GM12878 (cell line): ENCODE results near the gene USH2A. TPM values are rescaled to one million over a fixed set of nuclear protein-coding genes. Genes with fewer than 3 reads are reported as not detected.

Experiments
- ATAC-seq: fragments of 200-7000 bp; cut with Tn5 transposase; 3 replicates; pipeline ENCODE4 v1.9.1; 2020; ENCODE audit warnings: mild to moderate bottlenecking, moderate library complexity
- BruUV-seq: library from RNA; stranded (reverse); fragments of 400-500 nt; replicated peaks from 2 replicates; lab custom pipeline; 2021; lab: Mats Ljungman, UMichigan
- CTCF ChIA-PET: fragments of 300-600 bp; sonication (Branson Sonifier 250); formaldehyde crosslinking; extraction: SDS; loops from one replicate; lab custom pipeline; 2021; ENCODE audit warnings: inconsistent platforms; lab: Yijun Ruan, JAX
- POLR2A ChIA-PET: fragments of 350-600 bp; formaldehyde crosslinking; extraction: SDS; loops from one replicate; lab custom pipeline; 2021; ENCODE audit warnings: inconsistent platforms; lab: Charles Lee
- RAD21 ChIA-PET: fragments of 300-600 bp; sonication (Branson Sonifier 250); formaldehyde crosslinking; loops from one replicate; lab custom pipeline; 2023; ENCODE audit warnings: antibody characterized with exemption; ENCODE audit not compliant: unreplicated experiment; lab: Charles Lee
- SMC1A ChIA-PET: fragments of 300-600 bp; sonication (Branson Sonifier 250); formaldehyde crosslinking; loops from one replicate; lab custom pipeline; 2023; ENCODE audit not compliant: unreplicated experiment, uncharacterized antibody; lab: Charles Lee
- DNase-seq: peaks from one replicate; pipeline ENCODE4 v3.0.0-alpha.2; 2011; ENCODE audit warnings: low read depth, low spot score
- FAIRE-seq: peaks from 3 replicates; lab custom pipeline; 2011; peaks lifted over from hg19 to GRCh38; lab: Jason Lieb, UNC
- H2AFZ ChIP-seq: 2 replicates; pipeline ENCODE4 v1.6.0; 2011; ENCODE audit warnings: low read depth, low read length, control low read depth; ENCODE audit not compliant: control insufficient read depth
- H3K27ac ChIP-seq: 2 replicates; pipeline ENCODE4 v1.5.1; 2011; ENCODE audit warnings: control low read depth; ENCODE audit not compliant: control insufficient read depth, insufficient read depth
- H3K27me3 ChIP-seq, 2 experiments: replicated peaks in 1 of 2; 2 replicates each; pipeline versions ENCODE4 v1.6.0 to v1.6.1; 2011; ENCODE audit warnings: low read length in 1 of 2; ENCODE audit not compliant: control insufficient read depth in 2 of 2, insufficient read depth in 2 of 2
- H3K36me3 ChIP-seq, 2 experiments: 2 replicates each; pipeline ENCODE4 v1.5.1; 2011; ENCODE audit warnings: low read length in 1 of 2; ENCODE audit not compliant: control insufficient read depth in 2 of 2, insufficient read depth in 2 of 2
- H3K4me1 ChIP-seq: 2 replicates; pipeline ENCODE4 v1.6.1; 2011; ENCODE audit warnings: mild to moderate bottlenecking, low read length, moderate library complexity, mixed read lengths; ENCODE audit not compliant: control insufficient read depth, insufficient read depth
- H3K4me2 ChIP-seq: 2 replicates; pipeline ENCODE4 v1.6.0; 2011; ENCODE audit warnings: control low read depth; ENCODE audit not compliant: control insufficient read depth, insufficient read depth
- H3K4me3 ChIP-seq: fragments of 200-600 bp; sonication (generic); 2 replicates; pipeline ENCODE4 v1.5.1; 2016
- H3K79me2 ChIP-seq: 2 replicates; pipeline ENCODE4 v1.6.0; 2011; ENCODE audit warnings: low read length; ENCODE audit not compliant: control insufficient read depth, insufficient read depth
- H3K9ac ChIP-seq: 2 replicates; pipeline ENCODE4 v1.8.0; 2011; ENCODE audit warnings: low read length, control low read depth, mixed read lengths; ENCODE audit not compliant: control insufficient read depth, insufficient read depth
- H3K9me3 ChIP-seq: replicated peaks from 3 replicates; pipeline ENCODE4 v1.5.1; 2011; ENCODE audit warnings: mild to moderate bottlenecking, low read length; ENCODE audit not compliant: control insufficient read depth, insufficient read depth
- H4K20me1 ChIP-seq: 2 replicates; pipeline ENCODE4 v1.6.0; 2011; ENCODE audit not compliant: control insufficient read depth, insufficient read depth
- CBX5 ChIP-seq: sonication (generic); IDR thresholded peaks from 2 replicates; pipeline ENCODE4 v1.6.1; 2016; ENCODE audit warnings: low read depth, moderate library complexity, mild to moderate bottlenecking, inconsistent platforms
- CEBPB ChIP-seq, 2 experiments: fragments of 150-350 bp in 1 of 2; IDR thresholded peaks; 2 replicates each; pipeline ENCODE4 v1.6.1; 2012 to 2014; ENCODE audit warnings: low read depth in 2 of 2, low read length in 2 of 2, borderline replicate concordance in 1 of 2, inconsistent platforms in 1 of 2
- CREB1 ChIP-seq: IDR thresholded peaks from 2 replicates; pipeline ENCODE4 v1.6.1; 2012; ENCODE audit warnings: low read depth, mild to moderate bottlenecking, inconsistent platforms
- EGR1 ChIP-seq, 2 experiments: IDR thresholded peaks; 1 replicate in 1 of 2; 2 replicates in 1 of 2; pipeline ENCODE4 v1.6.1; 2011 to 2012; ENCODE audit warnings: low read depth in 2 of 2, low read length in 2 of 2, borderline replicate concordance in 1 of 2, mild to moderate bottlenecking in 1 of 2, moderate library complexity in 1 of 2
- GATAD2B ChIP-seq: fragments of 450-650 bp; conservative IDR thresholded peaks from 2 replicates; pipeline ENCODE4 v1.6.1; 2017; ENCODE audit warnings: low read depth, mild to moderate bottlenecking, moderate library complexity
- HDGF ChIP-seq: fragments of 450-650 bp; IDR thresholded peaks from 2 replicates; pipeline ENCODE4 v1.6.1; 2016; ENCODE audit warnings: antibody characterized with exemption
- SMARCA5 ChIP-seq: fragments of 450-650 bp; IDR thresholded peaks from 2 replicates; pipeline ENCODE4 v1.6.1; 2017; ENCODE audit warnings: mild to moderate bottlenecking
- SRF ChIP-seq, 2 experiments: IDR thresholded peaks; 2 replicates each; pipeline ENCODE4 v1.6.1; 2011; ENCODE audit warnings: low read depth in 2 of 2, low read length in 2 of 2, mild to moderate bottlenecking in 1 of 2, moderate library complexity in 1 of 2
- SUZ12 ChIP-seq: fragments of 200-600 bp; sonication (generic); IDR thresholded peaks from one replicate; pipeline ENCODE4 v1.6.1; 2018; ENCODE audit warnings: antibody characterized with exemption, mild to moderate bottlenecking; ENCODE audit not compliant: unreplicated experiment
- WRNIP1 ChIP-seq: IDR thresholded peaks from 2 replicates; pipeline ENCODE4 v1.6.1; 2011; ENCODE audit warnings: low read depth, low read length, improper control_type of control experiment, borderline replicate concordance
- ZBTB4 ChIP-seq: fragments of 450-650 bp; formaldehyde crosslinking; IDR thresholded peaks from 2 replicates; pipeline ENCODE4 v1.4.0; 2022; ENCODE audit warnings: mild to moderate bottlenecking, moderate library complexity
- WGBS: methylation state at CpG from one replicate; pipeline ENCODE4 v1.1.6; 2016; ENCODE audit warnings: low lambda C conversion rate; ENCODE audit not compliant: insufficient replicate concordance, insufficient coverage; ENCODE audit errors: missing lambda C conversion rate; 5-methylcytosine and 5-hydroxymethylcytosine counted together
- in situ Hi-C: fragments of 300-500 bp; cut with MboI; formaldehyde crosslinking; loops from 9 replicates; pipeline ENCODE4 v1.14.3; 2018; ENCODE audit warnings: mixed read lengths
- intact Hi-C: fragments of 100-400 bp; cut with micrococcal nuclease; formaldehyde crosslinking; loops from one replicate; pipeline ENCODE4 v1.14.2; 2022; ENCODE audit not compliant: unreplicated experiment
- polyA plus RNA-seq, 11 experiments: library from polyadenylated mRNA; depleted of rRNA in 4 of 11; unstranded in 6 of 11; stranded (reverse) in 5 of 11; fragments of >200 nt; fragmentation: Nextera tagmentation in 4 of 11; fragmentation: Illumina TruSeq in 1 of 11; extraction: Ambion mirVana in 4 of 11; extraction: Trizol in 1 of 11; gene quantifications; 1 replicate in 1 of 11; 2 replicates in 10 of 11; pipeline versions ENCODE4 v1.2.1 to v1.2.3, GENCODE V29; 2011 to 2016; ENCODE audit warnings: inconsistent platforms in 2 of 11, missing spikeins in 2 of 11, low read depth in 1 of 11
- total RNA-seq, 4 experiments: library from RNA; depleted of rRNA in 3 of 4; stranded (reverse); fragments of >200 nt in 3 of 4; fragmentation: Illumina TruSeq in 1 of 4; extraction: Trizol in 1 of 4; gene quantifications; 2 replicates each; pipeline versions ENCODE4 v1.2.1 to v1.2.3, GENCODE V29; 2013 to 2021
- TF ChIP-seq, protein P1 (sequence below): fragments of 450-650 bp; formaldehyde crosslinking; IDR thresholded peaks from 2 replicates; pipeline ENCODE4 v1.5.0; 2022; ENCODE audit warnings: mild to moderate bottlenecking, missing genetic modification characterization

The USH2A gene
- total and polyA plus RNA-seq, 10 of the 15 experiments (the other 5 are each of a cell fraction or from before 2014, with no cell fraction given) = under 0.01 to 0.20 (median 0.01) TPM; not detected in 2

- H3K79me2 ChIP-seq = no peaks in the 10 kb centered on the region
- H3K9me3 ChIP-seq = no peaks in the 10 kb centered on the region
- no peaks in the 10 kb centered on the region for H3K27me3 ChIP-seq
- in situ Hi-C loops = no loop called here
- no TSS peak for BruUV-seq
- TF ChIP-seq GATAD2B (no peak), CBX5 (no peak), EGR1 (IDR thresholded peaks at IDR 0.05; ENCODE audit: borderline replicate concordance in 1 of 2, low read depth in 2 of 2, low read length in 2 of 2) (no peak)
- TF ChIP-seq, all 136 proteins: peak for 0
- ChIA-PET SMC1A (no interaction called here), RAD21 (no interaction called here), CTCF (interaction anchor here (1.4 kb wide), 1 partner anchor 16 kb away, joined by 7 read pairs; no protein-coding TSS in a partner anchor), POLR2A (no interaction called here)
- Histone ChIP-seq H2AFZ (no peak overlapping the region), H3K27ac (no peak overlapping the region), H3K36me3 (no peaks in the 10 kb centered on the region), H3K9ac (no peak overlapping the region), H3K4me3 (no peak overlapping the region), H4K20me1 (no peaks in the 10 kb centered on the region), H3K4me1 (no peaks in the 10 kb centered on the region), H3K4me2 (no peak overlapping the region)
- FAIRE-seq (no peak), DNase-seq (no peak), ATAC-seq (no peak)
- intact Hi-C loops = no loop called here
- WGBS = 0% methylated on average over 1 of the region's 1 CpG
Observed at GRCh38 chr1:216205176-216205575, 218.1 kb downstream of the USH2A start.

- SMC1A ChIA-PET = no interaction called here
- no peaks in the 10 kb centered on the region for H3K27me3 ChIP-seq
- DNase-seq = no peak
- H3K36me3 ChIP-seq = no peaks in the 10 kb centered on the region
- in situ Hi-C loops (no loop called here), intact Hi-C loops (no loop called here)
- WGBS = 43% methylated on average over 2 of the region's 2 CpGs
- no peak overlapping the region for H2AFZ ChIP-seq
- no peaks in the 10 kb centered on the region for H4K20me1 ChIP-seq
- no peaks in the 10 kb centered on the region for H3K4me1 ChIP-seq
- no peak overlapping the region for H3K27ac ChIP-seq
- BruUV-seq = no TSS peak
- no peaks in the 10 kb centered on the region for H3K9me3 ChIP-seq
- ATAC-seq = no peak
- no peak for FAIRE-seq
- H3K79me2 ChIP-seq = no peaks in the 10 kb centered on the region
- no peak overlapping the region for H3K4me3 ChIP-seq
- RAD21 ChIA-PET = no interaction called here
- POLR2A ChIA-PET = interaction anchor here (1.0 kb wide), 1 partner anchor 112 kb away, joined by 3 read pairs; no protein-coding TSS in a partner anchor
- CTCF ChIA-PET = no interaction called here
- no peak overlapping the region for H3K4me2 ChIP-seq
- no peak overlapping the region for H3K9ac ChIP-seq
- TF ChIP-seq ZBTB4 (CRISPR knock-in tag) (no peak), SUZ12 (no peak), CEBPB (IDR thresholded peaks at IDR 0.05; ENCODE audit: borderline replicate concordance in 1 of 2, low read depth in 2 of 2, low read length in 2 of 2) (no peak), SMARCA5 (no peak), HDGF (no peak), CREB1 (no peak), WRNIP1 (no peak), SRF (IDR thresholded peaks at IDR 0.05; ENCODE audit: low read depth in 2 of 2, low read length in 2 of 2) (no peak)
- TF ChIP-seq, protein P1, sequence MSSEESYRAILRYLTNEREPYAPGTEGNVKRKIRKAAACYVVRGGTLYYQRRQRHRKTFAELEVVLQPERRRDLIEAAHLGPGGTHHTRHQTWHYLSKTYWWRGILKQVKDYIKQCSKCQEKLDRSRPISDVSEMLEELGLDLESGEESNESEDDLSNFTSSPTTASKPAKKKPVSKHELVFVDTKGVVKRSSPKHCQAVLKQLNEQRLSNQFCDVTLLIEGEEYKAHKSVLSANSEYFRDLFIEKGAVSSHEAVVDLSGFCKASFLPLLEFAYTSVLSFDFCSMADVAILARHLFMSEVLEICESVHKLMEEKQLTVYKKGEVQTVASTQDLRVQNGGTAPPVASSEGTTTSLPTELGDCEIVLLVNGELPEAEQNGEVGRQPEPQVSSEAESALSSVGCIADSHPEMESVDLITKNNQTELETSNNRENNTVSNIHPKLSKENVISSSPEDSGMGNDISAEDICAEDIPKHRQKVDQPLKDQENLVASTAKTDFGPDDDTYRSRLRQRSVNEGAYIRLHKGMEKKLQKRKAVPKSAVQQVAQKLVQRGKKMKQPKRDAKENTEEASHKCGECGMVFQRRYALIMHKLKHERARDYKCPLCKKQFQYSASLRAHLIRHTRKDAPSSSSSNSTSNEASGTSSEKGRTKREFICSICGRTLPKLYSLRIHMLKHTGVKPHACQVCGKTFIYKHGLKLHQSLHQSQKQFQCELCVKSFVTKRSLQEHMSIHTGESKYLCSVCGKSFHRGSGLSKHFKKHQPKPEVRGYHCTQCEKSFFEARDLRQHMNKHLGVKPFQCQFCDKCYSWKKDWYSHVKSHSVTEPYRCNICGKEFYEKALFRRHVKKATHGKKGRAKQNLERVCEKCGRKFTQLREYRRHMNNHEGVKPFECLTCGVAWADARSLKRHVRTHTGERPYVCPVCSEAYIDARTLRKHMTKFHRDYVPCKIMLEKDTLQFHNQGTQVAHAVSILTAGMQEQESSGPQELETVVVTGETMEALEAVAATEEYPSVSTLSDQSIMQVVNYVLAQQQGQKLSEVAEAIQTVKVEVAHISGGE (CRISPR knock-in tag) = no peak
Observed at GRCh38 chr1:216201946-216202345, 221.3 kb downstream of the USH2A start.
